Mesothelial cell of epicardium (in vitro differentiated cells): ENCODE data around the gene PRKN. TPM values are rescaled to one million over a fixed set of nuclear protein-coding genes. Genes with fewer than 3 reads are reported as not detected.

Source experiments
- DNase-seq, 2 experiments: peaks; one replicate each; pipeline ENCODE4 v3.0.0; 2021; ENCODE audit warnings: low spot score in 2 of 2; ENCODE audit not compliant: unreplicated experiment in 2 of 2
- H3K27ac Mint-ChIP-seq: 2 replicates; pipeline ENCODE4 v1.8.0; 2021; ENCODE audit warnings: mixed read lengths
- H3K27me3 Mint-ChIP-seq: 2 replicates; pipeline ENCODE4 v1.8.0; 2021; ENCODE audit warnings: low read depth, mixed read lengths
- H3K36me3 Mint-ChIP-seq: 2 replicates; pipeline ENCODE4 v1.8.0; 2021; ENCODE audit warnings: mixed read lengths
- H3K4me1 Mint-ChIP-seq: 2 replicates; pipeline ENCODE4 v1.8.0; 2021; ENCODE audit warnings: mixed read lengths
- H3K4me3 Mint-ChIP-seq: 2 replicates; pipeline ENCODE4 v1.8.0; 2021; ENCODE audit warnings: mild to moderate bottlenecking, moderate library complexity, mixed read lengths
- H3K9me3 Mint-ChIP-seq: 2 replicates; pipeline ENCODE4 v1.8.0; 2021; ENCODE audit warnings: mixed read lengths
- CTCF ChIP-seq: fragments of 200-600 bp; sonication (generic); IDR thresholded peaks from one replicate; pipeline ENCODE4 v1.5.0; 2021; ENCODE audit warnings: antibody characterized with exemption; ENCODE audit not compliant: unreplicated experiment
- total RNA-seq: library from RNA; stranded (reverse); gene quantifications from 3 replicates; pipeline ENCODE4 v1.2.1, GENCODE V29; 2021

PRKN gene
- total RNA-seq, 1 donor from 2014 or later: 7.6 TPM

GRCh38 chr6:162730502-162730901, 2.9 kb upstream of the PRKN start:
- H3K27ac Mint-ChIP-seq: no peak overlapping the region
- no peak for TF ChIP-seq CTCF
- no peak for DNase-seq
- peaks cover 2% of the 10 kb centered on the region for H3K27me3 Mint-ChIP-seq
- H3K4me1 Mint-ChIP-seq: peaks cover 8% of the 10 kb centered on the region
- peaks cover 6% of the 10 kb centered on the region for H3K9me3 Mint-ChIP-seq
- no peaks in the 10 kb centered on the region for H3K36me3 Mint-ChIP-seq
- H3K4me3 Mint-ChIP-seq: no peak overlapping the region

GRCh38 chr6:162728706-162729105, 1.1 kb upstream of the PRKN start:
- no peaks in the 10 kb centered on the region for H3K36me3 Mint-ChIP-seq
- peak overlapping the region; percentile 93 for H3K27ac Mint-ChIP-seq
- peaks cover 2% of the 10 kb centered on the region for H3K27me3 Mint-ChIP-seq
- DNase-seq: no peak
- H3K4me1 Mint-ChIP-seq: peaks cover 8% of the 10 kb centered on the region
- no peak for TF ChIP-seq CTCF
- H3K9me3 Mint-ChIP-seq: peaks cover 6% of the 10 kb centered on the region
- H3K4me3 Mint-ChIP-seq: peak overlapping the region; percentile 40

GRCh38 chr6:162728197-162728596, 631 bp upstream of the PRKN start:
- Mint-ChIP-seq H3K4me3 (peak overlapping the region; percentile 93), H3K27me3 (peaks cover 2% of the 10 kb centered on the region), H3K36me3 (no peaks in the 10 kb centered on the region), H3K27ac (peak overlapping the region; percentile 93), H3K4me1 (peaks cover 8% of the 10 kb centered on the region), H3K9me3 (peaks cover 6% of the 10 kb centered on the region)
- DNase-seq: no peak
- TF ChIP-seq CTCF: no peak

- H3K27me3 Mint-ChIP-seq: no peaks in the 10 kb centered on the region
- peak overlapping the region; percentile 93 for H3K4me3 Mint-ChIP-seq
- H3K9me3 Mint-ChIP-seq: peaks cover 6% of the 10 kb centered on the region
- H3K4me1 Mint-ChIP-seq: peaks cover 8% of the 10 kb centered on the region
- peak overlapping the region; percentile 97 for H3K27ac Mint-ChIP-seq
- TF ChIP-seq CTCF: no peak
- no peak for DNase-seq
- H3K36me3 Mint-ChIP-seq: no peaks in the 10 kb centered on the region
Measured at GRCh38 chr6:162726947-162727321, 632 bp downstream of the PRKN start.

- Mint-ChIP-seq H3K36me3 (no peaks in the 10 kb centered on the region), H3K4me3 (no peak overlapping the region), H3K4me1 (peaks cover 8% of the 10 kb centered on the region), H3K9me3 (peaks cover 8% of the 10 kb centered on the region), H3K27ac (no peak overlapping the region), H3K27me3 (no peaks in the 10 kb centered on the region)
- no peak for DNase-seq
- TF ChIP-seq CTCF: no peak
Measured at GRCh38 chr6:162722633-162723032, 4.9 kb downstream of the PRKN start.

GRCh38 chr6:162722226-162722625, 5.3 kb downstream of the PRKN start:
- H3K4me1 Mint-ChIP-seq: peaks cover 8% of the 10 kb centered on the region
- no peak for TF ChIP-seq CTCF
- no peaks in the 10 kb centered on the region for H3K36me3 Mint-ChIP-seq
- peaks cover 8% of the 10 kb centered on the region for H3K9me3 Mint-ChIP-seq
- no peak for DNase-seq
- no peak overlapping the region for H3K4me3 Mint-ChIP-seq
- H3K27me3 Mint-ChIP-seq: no peaks in the 10 kb centered on the region
- no peak overlapping the region for H3K27ac Mint-ChIP-seq
